Measurements from ENCODE around the gene DNAJC27.
"Not testable (repeated sequence)": the region's sequence is repeated elsewhere in the genome, so short reads cannot be mapped to it uniquely, and the experiment has no call there.

The DNAJC27 gene

DNA sequence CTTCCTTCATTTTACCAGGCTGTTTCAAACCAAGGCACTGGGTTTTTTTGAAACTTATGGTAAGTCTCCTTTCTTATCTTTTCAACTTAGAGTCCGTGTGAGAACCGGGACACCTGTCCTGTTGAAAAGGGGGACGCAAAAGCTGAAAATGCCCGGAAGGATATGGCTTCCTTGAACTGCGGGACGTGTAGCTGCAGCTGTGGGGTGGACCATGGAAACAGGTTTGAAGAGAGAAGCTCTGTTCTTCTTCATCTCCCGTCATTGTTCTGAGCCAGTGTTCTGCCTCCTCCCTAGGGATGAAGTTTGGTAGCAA, 29.5 kb upstream of the DNAJC27 start:
- Histone ChIP-seq H3K4me3 (replicated peaks; ENCODE audit: low read depth, low read length) (no peak overlapping the region), H3K27me3 (replicated peaks; ENCODE audit: control insufficient read depth, insufficient read depth, low read length) (no peaks in the 10 kb centered on the region), H3K36me3 (ENCODE audit: control insufficient read depth, insufficient read depth, low read length) (no peaks in the 10 kb centered on the region)
- TF ChIP-seq, protein P1, sequence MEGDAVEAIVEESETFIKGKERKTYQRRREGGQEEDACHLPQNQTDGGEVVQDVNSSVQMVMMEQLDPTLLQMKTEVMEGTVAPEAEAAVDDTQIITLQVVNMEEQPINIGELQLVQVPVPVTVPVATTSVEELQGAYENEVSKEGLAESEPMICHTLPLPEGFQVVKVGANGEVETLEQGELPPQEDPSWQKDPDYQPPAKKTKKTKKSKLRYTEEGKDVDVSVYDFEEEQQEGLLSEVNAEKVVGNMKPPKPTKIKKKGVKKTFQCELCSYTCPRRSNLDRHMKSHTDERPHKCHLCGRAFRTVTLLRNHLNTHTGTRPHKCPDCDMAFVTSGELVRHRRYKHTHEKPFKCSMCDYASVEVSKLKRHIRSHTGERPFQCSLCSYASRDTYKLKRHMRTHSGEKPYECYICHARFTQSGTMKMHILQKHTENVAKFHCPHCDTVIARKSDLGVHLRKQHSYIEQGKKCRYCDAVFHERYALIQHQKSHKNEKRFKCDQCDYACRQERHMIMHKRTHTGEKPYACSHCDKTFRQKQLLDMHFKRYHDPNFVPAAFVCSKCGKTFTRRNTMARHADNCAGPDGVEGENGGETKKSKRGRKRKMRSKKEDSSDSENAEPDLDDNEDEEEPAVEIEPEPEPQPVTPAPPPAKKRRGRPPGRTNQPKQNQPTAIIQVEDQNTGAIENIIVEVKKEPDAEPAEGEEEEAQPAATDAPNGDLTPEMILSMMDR (IDR thresholded peaks at IDR 0.05; ENCODE audit: insufficient read depth, low read length, poor library complexity, severe bottlenecking) = no peak
- no peak for DNase-seq (ENCODE audit: extremely low read depth, insufficient read length)

DNA sequence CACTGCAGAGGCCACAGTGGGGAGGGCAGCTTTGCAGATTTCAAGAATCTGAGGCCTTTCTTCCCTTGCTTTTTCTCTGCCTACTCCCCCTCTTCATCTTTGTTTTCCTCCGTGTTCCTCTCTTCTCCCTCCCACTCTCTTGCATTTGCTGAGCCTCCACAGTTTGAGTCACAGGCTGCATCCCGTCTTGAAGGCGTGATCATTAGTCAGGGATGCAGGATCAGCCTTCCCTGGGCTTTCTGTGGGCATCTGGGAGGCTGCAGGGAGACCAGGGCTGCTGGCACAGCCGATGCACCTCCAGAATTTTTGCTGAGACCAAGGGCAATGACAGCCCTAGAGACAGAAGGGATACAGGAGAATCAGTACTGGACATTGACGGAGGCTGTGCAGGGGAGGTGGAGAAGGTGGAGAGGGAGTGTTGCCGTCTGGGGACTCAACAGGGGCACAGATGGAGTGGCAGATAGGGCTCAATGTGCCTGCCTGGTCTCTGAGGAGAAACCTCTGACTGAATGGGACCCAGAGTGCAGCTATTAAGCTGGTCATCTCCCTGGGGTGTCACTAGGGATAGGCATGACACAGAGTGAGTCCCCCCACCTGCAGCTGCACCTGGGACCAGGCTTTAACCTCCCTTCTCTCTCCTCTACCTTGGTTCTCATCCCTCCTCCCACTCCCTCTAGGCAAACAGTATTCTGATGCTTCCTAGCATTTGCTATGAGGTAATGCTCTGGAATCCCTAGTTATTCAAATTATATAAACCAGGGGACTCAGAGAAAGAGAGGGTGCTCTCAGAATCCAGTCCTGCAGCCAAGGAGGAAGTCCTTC, 29.0 kb upstream of the DNAJC27 start:
- no peaks in the 10 kb centered on the region for H3K27me3 ChIP-seq (replicated peaks; ENCODE audit: control insufficient read depth, insufficient read depth, low read length)
- no peaks in the 10 kb centered on the region for H3K36me3 ChIP-seq (ENCODE audit: control insufficient read depth, insufficient read depth, low read length)
- H3K4me3 ChIP-seq (replicated peaks; ENCODE audit: low read depth, low read length) = no peak overlapping the region
- DNase-seq (ENCODE audit: extremely low read depth, insufficient read length) = no peak
- TF ChIP-seq, protein P1 (IDR thresholded peaks at IDR 0.05; ENCODE audit: insufficient read depth, low read length, poor library complexity, severe bottlenecking) = no peak

DNA sequence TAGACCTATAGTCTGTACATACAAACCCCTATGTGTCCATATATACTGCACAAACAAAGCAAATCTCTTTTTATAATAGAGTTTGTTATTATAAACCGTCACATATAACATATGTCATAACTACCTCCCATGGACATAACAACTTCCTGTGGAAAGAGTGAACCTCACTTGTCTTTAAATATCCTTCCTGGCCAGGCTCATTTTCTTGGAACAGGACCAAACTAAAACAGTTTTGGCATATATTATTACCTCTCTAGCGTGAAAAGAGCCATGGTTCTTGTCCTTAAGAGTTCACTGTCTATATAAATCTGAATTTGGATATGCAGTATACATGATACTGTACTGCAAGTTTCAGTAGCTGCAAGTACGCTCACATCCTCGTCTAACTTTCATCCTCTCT, 28.3 kb upstream of the DNAJC27 start:
- no peak for DNase-seq (ENCODE audit: extremely low read depth, insufficient read length)

GRCh38 chr2:24999097-24999496, 27.3 kb upstream of the DNAJC27 start:
- H3K36me3 ChIP-seq (ENCODE audit: control insufficient read depth, insufficient read depth, low read length); DNase-seq (ENCODE audit: extremely low read depth, insufficient read length); H3K4me3 ChIP-seq (replicated peaks; ENCODE audit: low read depth, low read length); H3K27me3 ChIP-seq (replicated peaks; ENCODE audit: control insufficient read depth, insufficient read depth, low read length): not testable (repeated sequence)

More for the DNA sequence above, 28.3 kb upstream of the DNAJC27 start:
- H3K36me3 ChIP-seq (ENCODE audit: control insufficient read depth, insufficient read depth, low read length) = no peaks in the 10 kb centered on the region
- no peak overlapping the region for H3K4me3 ChIP-seq (replicated peaks; ENCODE audit: low read depth, low read length)
- TF ChIP-seq, protein P1 (IDR thresholded peaks at IDR 0.05; ENCODE audit: insufficient read depth, low read length, poor library complexity, severe bottlenecking) = no peak
- no peaks in the 10 kb centered on the region for H3K27me3 ChIP-seq (replicated peaks; ENCODE audit: control insufficient read depth, insufficient read depth, low read length)

- Histone ChIP-seq H3K4me3 (replicated peaks; ENCODE audit: low read depth, low read length) (no peak overlapping the region), H3K36me3 (ENCODE audit: control insufficient read depth, insufficient read depth, low read length) (no peaks in the 10 kb centered on the region), H3K27me3 (replicated peaks; ENCODE audit: control insufficient read depth, insufficient read depth, low read length) (no peaks in the 10 kb centered on the region)
- TF ChIP-seq, protein P1 (IDR thresholded peaks at IDR 0.05; ENCODE audit: insufficient read depth, low read length, poor library complexity, severe bottlenecking) = no peak
- no peak for DNase-seq (ENCODE audit: extremely low read depth, insufficient read length)
Measured at GRCh38 chr2:24994146-24994724, 22.5 kb upstream of the DNAJC27 start.

- Histone ChIP-seq H3K4me3 (replicated peaks; ENCODE audit: low read depth, low read length) (no peak overlapping the region), H3K27me3 (replicated peaks; ENCODE audit: control insufficient read depth, insufficient read depth, low read length) (no peaks in the 10 kb centered on the region), H3K36me3 (ENCODE audit: control insufficient read depth, insufficient read depth, low read length) (no peaks in the 10 kb centered on the region)
- TF ChIP-seq, protein P1 (IDR thresholded peaks at IDR 0.05; ENCODE audit: insufficient read depth, low read length, poor library complexity, severe bottlenecking) = no peak
- DNase-seq (ENCODE audit: extremely low read depth, insufficient read length) = no peak
Measured at GRCh38 chr2:24993406-24994145, 21.8 kb upstream of the DNAJC27 start.

Data from GM06990 (cell line).